ENCODE measurements around the gene TRIO.

DNA sequence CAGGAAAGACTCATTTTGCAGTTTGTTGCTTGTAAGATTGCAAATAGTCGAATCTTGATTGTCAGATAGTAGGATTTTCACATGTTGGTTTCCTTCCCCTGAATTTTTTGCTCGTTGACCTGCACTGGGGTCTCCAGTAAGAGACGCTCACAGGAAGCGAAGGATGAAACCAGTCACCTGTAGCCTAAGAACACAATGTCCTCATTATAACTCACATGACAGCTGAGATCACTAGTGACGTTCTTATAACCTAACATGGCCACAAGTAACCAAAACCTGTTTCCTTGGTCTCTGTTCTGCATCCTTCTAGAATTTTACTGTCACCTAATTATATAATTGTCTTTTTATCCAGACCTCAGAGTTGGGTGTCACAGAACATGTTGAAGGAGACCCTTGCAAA is 257.5 kb downstream of the TRIO start:
- TF ChIP-seq, protein P1, sequence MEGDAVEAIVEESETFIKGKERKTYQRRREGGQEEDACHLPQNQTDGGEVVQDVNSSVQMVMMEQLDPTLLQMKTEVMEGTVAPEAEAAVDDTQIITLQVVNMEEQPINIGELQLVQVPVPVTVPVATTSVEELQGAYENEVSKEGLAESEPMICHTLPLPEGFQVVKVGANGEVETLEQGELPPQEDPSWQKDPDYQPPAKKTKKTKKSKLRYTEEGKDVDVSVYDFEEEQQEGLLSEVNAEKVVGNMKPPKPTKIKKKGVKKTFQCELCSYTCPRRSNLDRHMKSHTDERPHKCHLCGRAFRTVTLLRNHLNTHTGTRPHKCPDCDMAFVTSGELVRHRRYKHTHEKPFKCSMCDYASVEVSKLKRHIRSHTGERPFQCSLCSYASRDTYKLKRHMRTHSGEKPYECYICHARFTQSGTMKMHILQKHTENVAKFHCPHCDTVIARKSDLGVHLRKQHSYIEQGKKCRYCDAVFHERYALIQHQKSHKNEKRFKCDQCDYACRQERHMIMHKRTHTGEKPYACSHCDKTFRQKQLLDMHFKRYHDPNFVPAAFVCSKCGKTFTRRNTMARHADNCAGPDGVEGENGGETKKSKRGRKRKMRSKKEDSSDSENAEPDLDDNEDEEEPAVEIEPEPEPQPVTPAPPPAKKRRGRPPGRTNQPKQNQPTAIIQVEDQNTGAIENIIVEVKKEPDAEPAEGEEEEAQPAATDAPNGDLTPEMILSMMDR (IDR thresholded peaks at IDR 0.05; ENCODE audit: borderline replicate concordance, extremely low read depth, low read length, poor library complexity, severe bottlenecking), result no peak
- no peak for TF ChIP-seq EZH2 (IDR thresholded peaks at IDR 0.05; ENCODE audit: borderline replicate concordance, low read depth, low read length, severe bottlenecking)
